GM19240 (cell line): ENCODE data around the gene DDX50.

Experiments
- DNase-seq: peaks from one replicate; pipeline ENCODE4 v3.0.0; 2011; ENCODE audit warnings: low spot score; ENCODE audit not compliant: insufficient read length

DDX50 gene

DNA sequence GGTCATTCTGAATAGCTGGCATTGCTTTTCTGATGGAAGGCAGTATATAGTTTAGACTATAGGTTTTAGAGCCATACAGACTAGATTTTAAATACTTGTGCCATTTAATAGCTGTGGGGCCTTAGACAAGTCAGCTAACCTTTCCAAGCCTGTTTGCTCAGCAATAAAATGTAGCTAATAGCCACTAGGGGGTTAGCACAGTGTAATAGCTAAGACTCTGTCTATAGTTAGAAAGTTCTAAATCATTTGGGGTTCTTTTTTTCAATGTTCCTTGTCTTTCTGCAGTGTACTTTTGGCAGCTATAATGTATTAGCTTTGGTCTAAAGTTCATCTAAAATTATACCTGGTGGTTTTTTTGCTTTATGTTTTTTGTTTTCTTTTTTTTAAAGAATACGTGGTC is 80.0 kb downstream of the DDX50 start:
- DNase-seq: no peak

DNA sequence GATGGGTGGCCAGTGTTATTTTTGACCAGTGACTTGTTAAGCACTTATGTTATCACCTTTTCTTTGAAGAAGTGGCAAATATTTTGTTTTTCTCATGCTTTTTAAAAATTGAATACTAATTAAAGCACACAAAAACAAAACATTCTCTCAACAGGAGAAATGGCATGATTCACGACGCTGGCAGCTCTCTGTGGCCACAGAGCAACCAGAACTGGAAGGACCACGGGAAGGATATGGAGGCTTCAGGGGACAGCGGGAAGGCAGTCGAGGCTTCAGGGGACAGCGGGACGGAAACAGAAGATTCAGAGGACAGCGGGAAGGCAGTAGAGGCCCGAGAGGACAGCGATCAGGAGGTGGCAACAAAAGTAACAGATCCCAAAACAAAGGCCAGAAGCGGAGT is 81.3 kb downstream of the DDX50 start:
- no peak for DNase-seq

DNA sequence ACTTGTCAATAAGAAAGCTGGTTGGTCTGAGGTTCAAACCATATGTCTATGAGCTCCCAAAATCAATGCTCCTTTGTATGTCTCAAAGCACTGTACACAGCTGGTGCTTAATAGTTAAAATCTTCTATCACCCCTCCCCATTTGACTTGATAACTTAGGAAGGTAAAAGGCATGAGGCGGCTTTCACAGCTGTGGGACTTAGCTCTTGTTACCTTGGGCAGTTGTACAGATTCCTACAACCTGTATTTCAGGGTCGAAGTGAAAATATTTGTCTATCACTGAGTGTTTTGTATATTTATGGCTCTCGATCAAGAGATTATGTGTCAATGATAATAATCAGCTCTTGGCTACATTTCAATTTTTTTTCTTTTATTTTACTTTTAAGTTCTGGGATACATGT is 86.5 kb downstream of the DDX50 start:
- no peak for DNase-seq

DNA sequence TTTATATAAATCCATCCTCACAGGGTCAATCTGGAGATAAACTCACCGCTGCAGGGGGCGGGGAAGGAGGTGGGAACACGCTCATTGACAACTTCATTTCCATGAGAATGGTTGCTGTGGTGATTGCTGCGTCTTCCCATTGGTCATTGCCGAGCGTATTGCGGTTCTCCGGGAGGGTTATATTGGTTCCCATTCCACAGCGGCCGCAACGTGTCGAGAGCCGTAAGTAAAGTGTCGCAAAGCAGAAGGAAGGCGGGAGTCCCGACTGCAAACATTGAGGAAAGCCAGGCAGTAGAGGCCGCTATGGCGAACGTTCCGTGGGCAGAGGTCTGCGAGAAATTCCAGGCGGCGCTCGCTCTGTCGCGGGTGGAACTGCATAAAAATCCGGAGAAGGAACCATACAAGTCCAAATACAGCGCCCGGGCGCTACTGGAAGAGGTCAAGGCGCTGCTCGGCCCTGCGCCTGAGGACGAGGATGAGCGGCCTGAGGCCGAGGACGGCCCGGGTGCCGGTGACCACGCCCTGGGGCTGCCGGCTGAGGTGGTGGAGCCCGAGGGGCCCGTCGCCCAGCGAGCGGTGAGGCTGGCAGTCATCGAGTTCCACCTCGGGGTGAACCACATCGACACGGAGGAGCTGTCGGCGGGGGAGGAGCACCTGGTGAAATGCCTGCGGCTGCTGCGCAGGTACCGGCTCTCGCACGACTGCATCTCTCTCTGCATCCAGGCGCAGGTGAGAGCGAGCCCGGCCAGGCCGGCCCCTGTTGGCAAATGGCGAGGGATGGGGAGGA is 87.6 kb downstream of the DDX50 start, which contains the start of gene KIFBP:
Gene KIFBP (plus strand): TSS at position 274 of the 787 bp plus-strand sequence. CDS start 30 bp downstream, at position 304.
- DNase-seq: peak; percentile 73

DNA sequence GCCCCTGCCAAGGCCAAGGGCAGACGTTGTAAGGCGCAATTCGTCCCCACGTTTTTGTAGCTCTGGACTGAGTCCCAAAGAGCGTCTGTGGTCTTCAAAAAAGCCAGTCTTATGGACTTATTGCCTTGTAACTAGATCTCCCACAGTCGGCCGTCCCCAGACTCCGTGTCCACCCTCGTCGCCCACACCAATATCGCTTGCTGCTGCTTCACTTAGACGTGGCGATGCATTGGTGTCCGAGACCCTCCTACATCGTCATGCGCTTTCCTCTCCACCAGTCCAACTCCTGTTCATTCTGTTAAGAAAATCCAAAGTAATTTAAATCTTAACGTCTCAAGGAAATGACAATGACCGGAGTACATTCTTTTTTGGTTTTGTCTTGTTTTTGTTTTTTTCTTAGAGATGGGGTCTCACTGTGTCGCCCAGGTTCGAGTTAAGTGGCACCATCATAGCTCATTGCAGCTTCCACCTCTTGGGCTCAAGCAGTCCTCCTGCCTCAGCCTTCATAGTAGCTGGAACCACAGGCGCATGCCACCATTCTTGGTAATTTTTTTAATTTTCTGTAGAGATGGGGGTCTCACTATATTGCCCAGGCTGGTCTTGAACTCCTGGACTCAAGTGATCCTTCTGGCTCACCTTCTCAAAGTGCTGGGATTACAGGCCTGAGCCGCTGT is 88.3 kb downstream of the DDX50 start:
- no peak for DNase-seq

DNA sequence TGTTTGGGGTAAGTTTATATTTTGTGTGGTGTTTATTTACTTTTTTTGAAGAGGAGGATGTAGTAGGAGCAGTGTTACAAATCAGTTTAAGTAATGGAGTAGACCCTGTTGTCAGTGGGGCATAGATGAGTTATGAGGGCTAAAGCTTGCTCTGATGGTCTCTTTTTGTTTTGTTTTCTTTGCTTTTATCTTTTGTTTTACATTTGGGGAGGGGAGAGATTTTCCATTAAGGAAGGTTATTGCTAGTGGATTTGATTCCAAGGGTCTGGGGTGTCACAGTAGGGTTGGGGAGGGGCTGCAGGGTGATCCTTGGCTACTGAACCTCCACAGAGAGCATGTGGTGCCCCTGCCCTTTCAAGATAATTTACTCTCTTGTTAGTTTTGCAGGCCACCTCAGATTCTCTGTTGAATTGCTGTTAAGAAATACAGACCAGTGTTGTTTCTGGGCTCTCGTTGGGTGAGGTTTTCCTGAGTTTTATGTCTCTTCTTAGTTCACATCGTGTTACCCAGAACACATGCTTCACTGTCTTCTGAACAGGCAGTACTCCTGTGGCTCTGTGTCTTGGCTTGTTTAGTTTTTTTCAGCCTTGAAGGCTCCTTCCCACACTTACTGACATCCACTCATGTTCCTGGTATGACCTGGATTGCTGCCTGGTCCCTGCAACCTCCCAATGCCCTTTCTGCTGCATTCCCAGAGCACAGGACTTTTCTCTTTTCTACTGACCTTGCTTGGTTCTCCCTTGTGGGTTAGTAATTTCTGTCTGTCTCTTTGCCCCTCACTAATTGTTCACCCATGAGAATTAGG is 91.7 kb downstream of the DDX50 start:
- DNase-seq: no peak
